ENCODE data around the gene U2AF1L4. TPM values are rescaled to one million over a fixed set of nuclear protein-coding genes. Genes with fewer than 3 reads are reported as not detected.

U2AF1L4 gene
- polyA plus RNA-seq, 3 donors: 6.2 to 140 (median 8.7) TPM

DNA sequence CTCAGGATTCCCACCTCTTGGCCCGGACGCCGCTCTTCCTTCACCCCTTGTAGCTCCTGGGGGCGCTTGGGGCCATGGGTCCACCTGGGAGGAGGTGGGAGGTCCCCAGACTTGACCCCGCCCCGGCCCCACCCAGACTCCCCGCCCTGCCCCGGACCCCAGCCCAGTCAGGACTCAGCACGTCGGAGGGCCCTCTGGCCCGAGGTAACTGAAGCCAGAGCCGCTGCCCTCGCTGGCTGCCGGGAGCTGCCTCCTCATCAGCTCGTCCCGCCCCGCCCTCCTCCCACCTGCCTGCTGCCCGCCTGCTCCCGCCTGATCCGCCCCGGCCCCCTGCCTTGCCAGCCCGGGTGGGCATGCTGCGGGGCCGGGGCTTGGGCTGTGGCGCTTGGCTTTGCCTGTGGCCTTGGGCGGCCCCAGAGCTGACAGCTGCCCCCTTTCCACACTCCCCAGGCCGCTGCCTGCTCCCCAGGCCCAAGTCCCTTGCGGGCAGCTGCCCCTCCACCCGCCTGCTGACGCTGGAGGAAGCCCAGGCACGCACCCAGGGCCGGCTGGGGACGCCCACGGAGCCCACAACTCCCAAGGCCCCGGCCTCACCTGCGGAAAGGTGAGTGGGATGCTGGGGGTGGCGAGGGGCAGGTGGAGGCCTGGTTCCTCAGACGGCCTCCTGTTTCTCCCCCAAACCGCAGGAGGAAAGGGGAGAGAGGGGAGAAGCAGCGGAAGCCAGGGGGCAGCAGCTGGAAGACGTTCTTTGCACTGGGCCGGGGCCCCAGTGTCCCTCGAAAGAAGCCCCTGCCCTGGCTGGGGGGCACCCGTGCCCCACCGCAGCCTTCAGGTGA lies 39.5 kb upstream of the U2AF1L4 start:
- peaks cover 32 to 59% of the 10 kb centered on the region in 2 donors for H3K36me3 Mint-ChIP-seq

More for the DNA sequence above, 39.5 kb upstream of the U2AF1L4 start:
- H3K36me3 ChIP-seq (replicated peaks in 1 of 2; ENCODE audit: control insufficient read depth in 1 of 2, insufficient read depth in 2 of 2, low read length in 2 of 2): peaks cover 31 to 44% of the 10 kb centered on the region in 2 donors
- TF ChIP-seq, protein P1, sequence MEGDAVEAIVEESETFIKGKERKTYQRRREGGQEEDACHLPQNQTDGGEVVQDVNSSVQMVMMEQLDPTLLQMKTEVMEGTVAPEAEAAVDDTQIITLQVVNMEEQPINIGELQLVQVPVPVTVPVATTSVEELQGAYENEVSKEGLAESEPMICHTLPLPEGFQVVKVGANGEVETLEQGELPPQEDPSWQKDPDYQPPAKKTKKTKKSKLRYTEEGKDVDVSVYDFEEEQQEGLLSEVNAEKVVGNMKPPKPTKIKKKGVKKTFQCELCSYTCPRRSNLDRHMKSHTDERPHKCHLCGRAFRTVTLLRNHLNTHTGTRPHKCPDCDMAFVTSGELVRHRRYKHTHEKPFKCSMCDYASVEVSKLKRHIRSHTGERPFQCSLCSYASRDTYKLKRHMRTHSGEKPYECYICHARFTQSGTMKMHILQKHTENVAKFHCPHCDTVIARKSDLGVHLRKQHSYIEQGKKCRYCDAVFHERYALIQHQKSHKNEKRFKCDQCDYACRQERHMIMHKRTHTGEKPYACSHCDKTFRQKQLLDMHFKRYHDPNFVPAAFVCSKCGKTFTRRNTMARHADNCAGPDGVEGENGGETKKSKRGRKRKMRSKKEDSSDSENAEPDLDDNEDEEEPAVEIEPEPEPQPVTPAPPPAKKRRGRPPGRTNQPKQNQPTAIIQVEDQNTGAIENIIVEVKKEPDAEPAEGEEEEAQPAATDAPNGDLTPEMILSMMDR (IDR thresholded peaks at IDR 0.05): no peak
- no peaks in the 10 kb centered on the region for H4K20me1 ChIP-seq (ENCODE audit: insufficient read depth, low read length)
- Mint-ChIP-seq H3K4me3 (no peak overlapping the region), H3K4me1 (no peaks in the 10 kb centered on the region), H3K27ac (no peak overlapping the region), H3K27me3 (ENCODE audit: low read depth in 3 of 3) (peaks cover 0 to 5% (median 0%) of the 10 kb centered on the region in 3 donors), H3K9me3 (no peaks in the 10 kb centered on the region)
- H3K4me2 ChIP-seq (replicated peaks; ENCODE audit: extremely low read depth, low read length, poor library complexity, severe bottlenecking): no peak overlapping the region
- H2AFZ ChIP-seq (ENCODE audit: insufficient read depth, low read depth, low read length, poor library complexity, severe bottlenecking): no peak overlapping the region
- intact Hi-C loops (cut with micrococcal nuclease): no loop called here
- H3K79me2 ChIP-seq (ENCODE audit: insufficient read depth, low read length): no peaks in the 10 kb centered on the region
- no peaks in the 10 kb centered on the region for H3K9me3 ChIP-seq (replicated peaks in 1 of 2; ENCODE audit: control insufficient read depth in 1 of 2, insufficient read depth in 1 of 2, low read length in 2 of 2)
- no peak for DNase-seq
- H3K4me1 ChIP-seq (ENCODE audit: control insufficient read depth in 1 of 2, insufficient read depth in 2 of 2, low read length in 2 of 2): no peaks in the 10 kb centered on the region
- H3K4me3 ChIP-seq (replicated peaks in 1 of 3; ENCODE audit: low read depth in 2 of 3, low read length in 3 of 3): no peak overlapping the region
- H3K27ac ChIP-seq (ENCODE audit: low read depth in 1 of 2, low read length in 2 of 2): no peak overlapping the region
- H3K27me3 ChIP-seq (ENCODE audit: control insufficient read depth in 2 of 2, insufficient read depth in 2 of 2, low read length in 2 of 2): no peaks in the 10 kb centered on the region
- whole genome bisulfite sequencing (ENCODE audit: insufficient coverage): 90% methylated on average over 24 of the region's 45 CpGs
- no peak overlapping the region for H3K9ac ChIP-seq (ENCODE audit: insufficient read depth, low read length, poor library complexity, severe bottlenecking)

Data from CD14-positive monocyte (primary cell).